ACHN (cell line): Measurements from ENCODE around the gene ADRA2B.

Experiments
- DNase-seq: peaks from one replicate; pipeline ENCODE4 v3.0.0-alpha.2; 2015
- in situ Hi-C: cut with HindIII; loops from 2 replicates; pipeline ENCODE4 v1.10.0; 2017; ENCODE audit warnings: low sequenced_read_pairs, low pct_ligation_motif_present, low pct_unique_long_range_greater_than_20kb

The ADRA2B gene

DNA sequence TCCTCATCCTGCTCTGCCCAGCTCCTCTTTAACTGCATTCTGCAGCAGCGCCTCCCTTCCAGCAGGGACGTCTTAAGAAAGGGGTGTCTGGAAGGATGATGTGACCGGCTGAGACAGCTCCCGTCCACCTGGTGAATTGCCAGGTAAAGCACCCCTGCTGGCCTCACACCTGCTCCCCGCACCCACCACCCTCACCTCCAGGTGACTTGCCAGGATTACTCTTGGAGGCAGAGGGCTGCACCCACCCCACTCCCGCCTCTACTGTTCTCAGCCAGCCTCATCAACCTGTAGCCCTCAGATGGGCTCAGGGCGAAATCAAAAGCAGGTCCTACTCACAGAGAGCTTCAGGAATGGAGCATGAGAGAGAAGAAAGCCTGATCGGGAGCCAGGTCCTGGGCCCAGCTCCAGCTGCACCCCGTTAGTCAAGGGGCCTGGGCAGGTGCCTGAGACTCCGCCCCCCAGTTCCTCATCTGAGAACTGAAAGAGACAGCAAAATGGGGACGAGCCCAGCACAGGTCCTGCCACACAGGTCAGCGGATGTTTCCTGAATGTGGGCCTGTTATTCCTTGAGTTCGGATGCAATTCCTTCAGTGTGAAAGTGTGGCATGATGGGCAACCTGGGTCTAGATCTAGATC lies 5.6 kb downstream of the ADRA2B start:
- in situ Hi-C loops = no loop called here
- no peak for DNase-seq

DNA sequence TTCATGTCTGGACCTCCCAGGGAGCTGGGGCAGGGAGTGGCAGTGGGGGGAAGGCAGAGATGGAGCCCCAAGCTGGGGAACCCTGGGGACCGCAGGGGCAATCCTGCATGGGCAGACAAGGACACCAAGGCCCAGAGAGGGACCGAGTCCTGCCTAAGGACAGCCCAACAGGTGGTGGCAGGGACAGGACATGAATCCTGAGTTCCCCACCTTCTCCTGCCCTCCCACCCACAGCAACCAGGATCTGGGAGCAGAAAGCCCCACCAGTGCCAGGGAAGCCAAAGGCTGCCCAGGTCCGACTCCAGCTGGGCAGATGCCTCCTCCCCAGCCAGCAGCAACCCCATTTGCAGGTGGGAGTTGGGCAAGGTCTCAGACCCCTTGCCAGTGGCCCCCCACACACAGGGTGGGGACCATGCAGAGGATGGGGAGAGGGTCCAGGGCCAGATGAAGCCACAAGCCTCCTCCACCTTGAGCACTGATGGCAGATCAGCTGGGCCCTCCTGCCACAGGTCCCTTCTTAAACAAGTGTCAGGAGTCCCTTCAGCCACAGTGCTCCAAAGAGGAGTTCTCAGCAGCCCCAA lies 6.3 kb downstream of the ADRA2B start:
- in situ Hi-C loops = no loop called here
- no peak for DNase-seq

DNA sequence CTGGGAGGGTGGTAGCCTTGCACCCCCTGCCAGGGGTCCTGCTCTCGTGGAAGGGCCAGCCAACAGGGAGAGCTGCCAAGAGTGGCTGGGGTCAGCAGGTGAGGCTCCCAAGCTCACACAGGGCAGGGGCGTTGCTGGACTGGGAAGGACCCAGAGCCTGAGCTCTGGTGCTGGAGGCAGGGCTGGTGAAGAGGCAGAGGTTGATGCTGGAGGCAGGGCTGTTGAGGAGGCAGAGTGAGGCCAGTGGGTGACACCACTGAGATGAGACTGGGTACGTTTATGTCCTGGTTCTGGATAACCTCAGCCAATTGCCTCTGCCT lies 7.0 kb downstream of the ADRA2B start:
- in situ Hi-C loops = no loop called here
- no peak for DNase-seq

DNA sequence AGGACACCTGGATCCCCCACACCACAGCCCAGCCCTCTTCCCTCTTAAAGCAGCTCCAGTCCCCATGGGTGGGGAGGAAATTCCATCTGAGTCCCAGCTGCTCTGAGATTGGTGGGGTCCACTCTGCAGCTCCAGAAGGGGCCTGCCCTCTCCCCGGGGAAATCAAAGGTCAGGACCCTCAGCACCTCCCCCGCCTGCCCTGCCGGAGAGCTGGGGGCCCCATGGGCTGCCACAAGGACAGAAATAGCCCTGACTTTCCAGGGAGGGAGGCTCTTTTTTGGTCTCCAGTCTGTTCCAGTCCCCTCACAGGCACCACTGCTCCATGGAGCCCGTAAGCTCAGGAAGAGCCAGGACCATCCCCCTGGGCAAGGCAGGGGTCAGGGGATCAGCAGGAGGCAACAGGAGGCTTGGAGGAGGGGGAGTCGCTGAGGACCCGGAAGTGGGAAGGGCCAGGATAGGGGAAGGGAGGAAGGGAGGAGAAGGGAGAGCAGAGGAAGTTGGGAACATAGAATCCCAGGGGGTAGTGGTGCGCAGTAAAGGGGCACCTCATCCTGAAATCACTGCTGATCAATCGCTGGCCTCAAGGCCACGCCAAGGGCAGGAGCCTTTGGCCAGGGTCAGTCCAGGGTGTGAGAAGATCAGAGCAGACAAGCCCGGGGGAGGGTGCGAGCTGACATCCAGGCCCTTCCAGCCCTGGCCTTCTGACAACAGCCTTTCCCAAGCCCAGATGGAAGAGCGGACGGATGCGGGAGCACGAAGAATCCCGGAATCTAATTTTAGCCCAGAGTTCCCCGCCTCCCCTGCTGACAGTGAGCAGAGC lies 7.6 kb downstream of the ADRA2B start:
- in situ Hi-C loops = no loop called here
- no peak for DNase-seq

DNA sequence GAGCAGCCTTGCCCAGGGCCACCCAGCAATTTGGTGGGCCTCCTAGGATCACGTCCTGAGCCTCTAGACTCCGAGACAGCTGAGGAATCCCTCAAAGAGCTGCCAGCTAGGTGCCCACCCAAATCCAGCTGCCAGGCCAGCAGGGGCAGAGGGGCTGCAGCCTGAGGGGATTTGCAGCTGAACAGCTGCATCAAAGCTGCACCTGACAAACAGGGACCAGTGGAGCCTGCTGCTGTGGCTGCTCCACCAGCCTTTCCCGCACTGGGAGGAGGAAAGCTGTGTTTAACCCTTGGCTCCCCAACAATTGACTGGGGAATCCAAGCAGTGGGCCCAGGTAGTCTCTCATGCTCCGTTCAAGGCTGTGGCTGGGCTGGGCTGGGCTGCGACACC lies 8.2 kb downstream of the ADRA2B start:
- DNase-seq = no peak
- in situ Hi-C loops = no loop called here

DNA sequence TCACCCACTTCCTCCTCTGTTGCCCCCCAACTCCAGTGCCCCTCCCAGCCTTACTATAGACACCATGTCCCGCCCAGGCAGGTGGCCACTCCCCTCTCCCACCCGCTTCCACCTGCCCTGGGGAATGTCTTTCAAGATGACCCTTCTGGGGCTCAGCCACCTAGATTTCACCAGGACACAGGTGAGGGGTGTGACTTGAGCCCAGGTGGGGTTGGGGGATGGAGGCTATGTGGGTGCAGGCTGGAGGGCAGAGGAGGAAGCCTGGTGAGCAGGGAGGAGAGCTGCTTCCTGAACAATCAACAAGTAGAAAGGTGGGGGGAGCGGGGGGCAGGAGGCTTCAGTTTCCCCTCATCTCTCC lies 8.7 kb downstream of the ADRA2B start:
- DNase-seq = no peak
- in situ Hi-C loops = no loop called here

DNA sequence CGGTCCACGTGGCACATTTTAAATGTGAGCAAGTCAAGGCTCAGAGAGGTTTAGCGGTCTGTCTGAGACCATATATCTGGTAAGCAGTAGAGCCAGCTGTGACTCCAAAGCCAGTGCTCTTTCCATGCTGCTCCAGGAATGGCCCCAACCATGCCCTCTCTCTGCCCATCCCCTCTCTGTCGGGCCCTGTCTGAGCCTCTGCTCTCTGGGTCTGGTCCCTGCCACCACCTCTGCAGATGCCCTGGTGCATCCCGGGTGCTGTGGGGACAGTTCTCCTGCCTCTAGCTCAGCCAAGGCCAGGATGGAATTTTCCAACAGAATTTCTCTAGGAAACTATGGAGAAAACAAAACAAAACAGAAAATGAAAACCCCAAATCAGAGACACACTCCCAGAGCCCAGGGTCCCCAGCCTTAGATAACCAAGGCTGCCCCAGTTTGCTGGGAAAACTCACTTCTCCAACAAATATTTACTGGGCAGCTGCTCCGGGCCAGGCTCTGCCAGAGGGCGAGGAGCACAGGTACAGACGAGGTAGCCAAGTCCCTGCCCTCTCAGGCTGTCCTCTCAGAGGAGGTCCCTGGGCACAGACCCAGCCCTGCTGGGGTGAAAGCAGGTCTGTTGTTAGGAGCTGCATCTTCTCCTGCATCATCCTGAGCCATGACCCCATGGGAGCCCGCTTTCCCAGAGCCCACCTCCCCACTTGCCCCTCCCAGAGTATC lies 9.2 kb downstream of the ADRA2B start:
- no peak for DNase-seq
- in situ Hi-C loops = no loop called here

DNA sequence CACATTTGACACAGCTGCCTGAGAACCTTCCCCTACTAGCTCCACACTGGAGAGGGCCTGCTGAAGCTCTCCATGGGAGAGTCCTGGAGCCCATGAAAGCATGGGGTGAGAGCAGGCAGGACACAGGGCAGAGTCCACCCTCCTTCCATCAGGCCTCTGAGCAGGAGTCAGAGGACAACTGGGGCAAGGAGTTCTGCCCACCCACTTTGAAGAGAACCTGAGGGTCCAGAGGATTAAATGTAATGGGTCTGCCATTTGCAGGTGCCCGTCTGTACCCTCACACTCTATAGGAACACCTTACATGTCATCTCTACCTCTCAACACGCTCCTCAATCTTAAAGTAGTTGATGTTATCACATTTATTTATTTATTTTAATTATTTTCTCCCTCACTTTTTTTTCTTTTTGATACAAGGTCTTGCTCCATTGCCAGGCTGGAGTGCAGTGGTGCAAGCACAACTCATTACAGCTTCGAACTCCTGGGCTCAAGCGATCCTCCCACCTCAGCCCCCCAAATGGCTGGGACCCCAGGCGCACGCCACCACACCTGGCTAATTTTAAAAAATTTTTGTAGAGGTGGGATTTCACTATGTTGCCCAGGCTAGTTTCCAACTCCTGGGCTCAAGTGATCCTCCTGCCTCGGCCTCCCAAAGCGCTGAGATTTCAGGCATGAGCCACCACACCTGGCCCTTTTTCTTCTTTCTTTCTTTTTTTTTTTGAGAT lies 10.2 kb downstream of the ADRA2B start:
- in situ Hi-C loops = no loop called here
- no peak for DNase-seq

DNA sequence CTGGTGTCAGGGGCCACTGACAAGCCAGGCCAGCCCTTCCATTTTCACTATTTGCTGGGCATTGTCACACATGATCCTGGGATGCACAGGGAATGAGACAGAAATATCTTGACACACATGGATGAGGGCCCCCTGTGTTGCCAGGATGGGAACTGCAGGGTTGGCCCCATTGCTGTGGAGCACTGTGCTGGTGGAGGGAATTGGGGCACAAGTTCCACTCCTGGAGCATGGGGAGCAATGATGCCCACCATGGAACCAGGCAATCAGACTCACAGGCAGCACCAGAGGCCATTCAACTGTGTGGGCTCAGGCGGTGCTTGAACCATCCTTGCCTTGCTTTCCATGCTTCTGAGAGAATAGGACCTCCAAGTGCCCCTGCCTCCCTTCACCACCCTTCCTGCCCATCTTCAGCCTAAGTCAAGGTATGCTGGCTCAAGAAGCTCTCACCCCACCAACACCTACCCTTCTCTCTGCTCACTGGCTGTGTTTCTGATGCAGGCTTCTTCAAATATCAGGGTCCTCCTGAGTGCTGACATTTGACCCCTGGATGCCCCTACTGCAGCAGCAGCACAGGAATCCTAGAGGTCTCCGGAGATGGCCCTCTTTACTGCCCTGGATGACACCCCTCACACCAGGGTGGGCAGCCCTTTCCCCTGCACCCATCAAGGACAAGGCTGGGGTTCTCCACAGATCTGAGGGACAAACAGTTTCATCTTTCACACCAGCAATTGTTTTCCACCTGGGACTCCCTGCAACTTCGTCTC lies 11.0 kb downstream of the ADRA2B start:
- no peak for DNase-seq
- in situ Hi-C loops = no loop called here

DNA sequence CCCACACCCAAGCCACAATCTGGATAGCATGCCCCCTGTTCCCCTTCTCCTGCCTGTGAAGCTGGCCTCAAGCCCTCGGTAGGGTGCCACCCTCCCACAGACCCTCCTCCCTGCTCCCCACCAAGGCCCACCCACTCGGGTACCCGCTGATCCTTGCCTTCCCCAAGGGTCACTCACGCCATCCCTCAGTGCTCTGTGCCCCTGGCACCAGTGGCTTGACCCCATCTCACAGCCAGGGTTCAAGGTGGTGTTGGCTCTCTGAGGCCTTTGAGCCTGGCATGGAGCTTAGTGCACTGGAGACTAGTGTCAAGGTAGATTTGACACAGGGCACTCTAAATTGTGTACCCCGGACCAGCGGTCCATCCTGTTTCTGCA lies 11.9 kb downstream of the ADRA2B start:
- in situ Hi-C loops = no loop called here
- DNase-seq = no peak

DNA sequence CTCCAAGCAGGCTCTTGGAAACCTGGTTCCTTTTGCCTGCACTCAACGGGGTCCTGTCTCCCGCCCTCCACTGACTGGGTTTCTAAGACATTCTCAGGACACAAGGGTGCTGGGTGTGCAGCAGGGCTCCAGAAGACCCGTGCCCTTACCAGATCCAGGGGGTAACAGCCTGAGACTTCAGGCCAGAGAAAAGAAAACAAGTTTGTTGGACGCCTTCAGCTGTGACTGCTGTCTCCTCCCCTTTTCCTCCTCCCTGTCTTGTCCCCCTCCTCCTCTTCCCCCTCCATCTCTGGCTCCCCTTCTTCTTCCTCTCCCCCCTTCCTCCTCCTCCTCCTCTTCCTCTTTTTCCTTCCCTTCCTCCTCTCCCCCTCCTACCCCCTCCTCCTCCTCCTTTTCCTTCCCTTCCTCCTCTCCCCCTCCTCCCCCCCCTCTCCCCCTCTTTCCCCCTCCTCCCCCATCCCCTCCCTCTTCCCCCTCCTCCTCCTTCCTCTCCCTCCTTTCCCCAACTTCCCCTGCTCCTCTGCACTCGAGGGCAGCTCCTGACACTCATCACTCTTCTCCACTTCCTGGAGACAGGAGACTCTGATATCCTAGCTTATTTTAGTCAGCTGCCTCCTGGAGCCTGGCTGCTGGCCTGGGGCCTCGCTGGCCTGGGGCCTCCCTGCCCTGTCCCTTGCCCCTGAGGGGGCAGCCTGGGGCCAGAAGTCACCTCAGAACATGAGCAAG lies 12.4 kb downstream of the ADRA2B start:
- in situ Hi-C loops = no loop called here
- DNase-seq = no peak

DNA sequence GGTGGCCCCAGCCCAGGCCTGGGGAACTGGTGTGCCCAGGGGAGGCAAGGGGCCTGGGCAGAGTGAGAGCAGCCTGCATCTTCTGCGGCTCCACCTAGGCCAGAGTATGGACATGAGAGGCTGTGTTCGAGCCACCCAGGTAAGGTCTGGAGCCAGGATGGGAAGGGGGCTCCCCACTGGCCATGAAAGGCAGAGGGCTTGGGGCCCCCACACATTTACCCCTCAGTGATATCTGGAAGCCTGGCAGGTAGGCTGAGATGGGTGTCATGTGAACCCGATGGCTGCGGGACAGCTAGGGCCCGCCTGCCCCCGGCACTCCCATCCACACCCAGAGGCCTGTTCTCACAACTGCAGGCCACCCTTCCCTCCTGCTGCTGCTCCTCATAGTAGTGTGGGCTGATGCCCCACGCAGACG lies 13.2 kb downstream of the ADRA2B start:
- in situ Hi-C loops = no loop called here
- no peak for DNase-seq

DNA sequence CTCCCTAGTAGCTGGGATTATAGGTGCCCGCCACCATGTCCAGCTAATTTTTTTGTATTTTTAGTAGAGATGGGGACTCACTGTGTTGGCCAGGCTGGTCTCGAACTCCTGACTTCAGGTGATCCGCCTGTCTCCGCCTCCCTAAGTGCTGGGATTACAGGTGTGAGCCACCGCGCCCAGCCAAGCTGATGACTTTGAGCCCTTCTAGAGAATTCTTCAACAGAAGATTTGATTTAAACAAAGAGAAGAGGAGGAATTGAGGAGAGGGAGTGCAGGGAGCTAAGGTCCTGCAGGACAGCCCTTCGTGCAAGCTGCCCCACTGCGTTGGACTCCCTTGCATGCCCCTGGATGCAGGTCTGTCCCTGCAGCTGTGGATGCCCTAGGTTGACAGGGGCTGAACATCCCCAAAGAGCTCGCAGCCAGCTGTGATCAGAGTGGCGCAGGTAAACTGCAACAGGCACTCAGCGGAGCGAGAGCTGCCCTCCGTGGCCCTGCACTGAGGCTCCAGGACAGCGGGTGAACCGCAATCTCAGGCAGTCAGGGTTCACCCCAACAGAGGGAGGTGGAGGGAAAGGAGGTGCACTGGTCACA lies 13.7 kb downstream of the ADRA2B start:
- DNase-seq = no peak
- in situ Hi-C loops = no loop called here

DNA sequence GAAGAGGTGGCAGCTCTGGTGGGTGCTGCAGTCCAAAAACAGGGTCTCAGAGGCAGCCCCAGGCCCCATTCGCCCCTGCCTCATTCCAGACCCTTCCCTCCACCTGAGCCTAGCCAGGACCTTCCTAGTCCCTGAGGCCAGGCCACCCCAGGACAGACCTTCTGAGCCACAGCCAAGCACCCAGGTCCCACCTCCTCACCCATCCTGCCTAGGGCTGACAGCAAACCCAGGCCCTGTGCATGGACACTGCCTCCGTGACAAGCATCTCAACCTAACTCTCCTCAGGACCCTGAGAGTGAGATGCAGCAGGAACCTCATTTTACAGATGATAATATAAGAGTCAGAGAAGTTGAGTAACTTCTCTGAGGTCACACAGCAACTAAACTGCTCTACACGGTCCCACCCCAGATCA lies 15.5 kb downstream of the ADRA2B start:
- DNase-seq = no peak
- in situ Hi-C loops = no loop called here

DNA sequence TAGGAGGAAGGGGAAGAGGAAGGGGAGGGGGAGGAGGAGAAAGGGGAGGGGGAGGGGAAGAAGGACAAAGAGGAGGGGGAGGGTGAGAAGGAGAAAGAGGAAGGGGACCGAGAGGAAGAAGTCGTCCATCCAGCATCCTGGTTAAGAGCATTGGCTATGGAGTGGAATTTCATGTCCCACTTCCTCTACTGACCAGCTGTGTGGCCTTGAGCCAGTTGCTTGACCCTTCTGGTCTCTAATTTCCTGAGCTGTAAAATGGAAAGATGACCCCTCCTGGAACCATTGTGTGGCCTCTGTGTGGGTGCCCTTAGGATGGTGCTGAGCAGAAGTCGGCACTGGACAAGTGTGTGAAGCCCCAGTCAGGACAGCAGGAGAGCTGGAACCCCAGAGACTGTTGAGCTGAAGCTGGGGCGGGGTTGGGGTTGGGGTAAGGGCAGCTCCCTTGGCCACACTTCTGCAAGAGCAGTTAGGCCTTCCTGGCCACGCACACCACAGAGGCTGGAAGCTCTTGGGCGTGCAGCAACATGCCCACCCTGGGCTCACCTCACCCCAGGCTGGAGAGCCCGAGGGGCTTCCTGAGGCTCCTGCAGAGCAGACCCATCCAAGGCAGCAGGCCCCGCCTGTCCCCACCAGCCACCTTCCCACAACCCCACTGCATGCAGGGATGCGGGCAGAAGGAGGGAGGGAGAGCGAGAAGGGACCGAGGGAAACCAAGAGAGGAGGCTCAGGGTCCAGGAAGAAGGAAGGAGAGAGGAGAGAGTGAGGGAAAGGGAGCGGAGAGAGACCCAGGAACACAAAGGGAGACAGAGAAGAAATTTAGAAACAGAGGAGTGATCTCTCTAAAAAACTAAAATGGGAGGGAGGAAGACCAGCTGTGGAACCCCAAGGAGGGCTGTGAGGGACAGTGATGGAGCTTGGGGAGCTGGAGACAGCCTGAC lies 16.2 kb downstream of the ADRA2B start:
- DNase-seq = no peak
- in situ Hi-C loops = no loop called here

DNA sequence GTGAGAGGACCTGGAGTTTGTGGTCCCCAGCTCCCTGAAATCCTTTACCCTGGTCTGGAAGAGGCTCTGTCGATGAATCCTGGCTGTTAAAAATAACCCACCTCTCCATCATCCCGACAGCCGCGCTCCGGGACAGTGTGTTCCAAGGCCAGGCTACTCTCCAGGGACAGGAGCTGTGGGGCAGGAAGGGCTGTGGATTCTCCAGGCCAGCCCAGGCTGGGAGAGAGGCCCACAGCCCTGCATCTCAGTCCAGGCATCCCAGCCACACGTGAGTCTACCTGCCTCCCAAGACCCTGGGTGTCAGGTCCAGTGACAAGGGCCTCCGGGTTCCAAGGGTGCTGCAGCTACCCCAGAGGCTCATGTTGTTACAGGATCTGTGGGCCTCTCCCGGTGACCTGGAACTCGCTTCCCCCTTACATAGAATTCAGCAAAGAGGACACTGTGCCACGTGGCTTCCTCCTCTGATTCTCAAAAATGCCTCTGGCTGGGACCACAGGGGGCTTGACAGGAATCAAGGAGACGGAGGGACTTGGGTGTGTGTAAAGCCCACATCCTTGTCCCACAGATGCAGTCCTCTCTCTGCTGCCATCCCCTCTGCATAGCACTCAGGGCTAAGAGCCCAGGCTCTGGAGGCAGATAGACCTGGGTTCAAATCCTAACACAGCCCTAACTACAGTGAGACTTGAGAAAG lies 17.3 kb downstream of the ADRA2B start:
- no peak for DNase-seq
- in situ Hi-C loops = no loop called here
